ENCODE data around the gene C10orf53.

DNA sequence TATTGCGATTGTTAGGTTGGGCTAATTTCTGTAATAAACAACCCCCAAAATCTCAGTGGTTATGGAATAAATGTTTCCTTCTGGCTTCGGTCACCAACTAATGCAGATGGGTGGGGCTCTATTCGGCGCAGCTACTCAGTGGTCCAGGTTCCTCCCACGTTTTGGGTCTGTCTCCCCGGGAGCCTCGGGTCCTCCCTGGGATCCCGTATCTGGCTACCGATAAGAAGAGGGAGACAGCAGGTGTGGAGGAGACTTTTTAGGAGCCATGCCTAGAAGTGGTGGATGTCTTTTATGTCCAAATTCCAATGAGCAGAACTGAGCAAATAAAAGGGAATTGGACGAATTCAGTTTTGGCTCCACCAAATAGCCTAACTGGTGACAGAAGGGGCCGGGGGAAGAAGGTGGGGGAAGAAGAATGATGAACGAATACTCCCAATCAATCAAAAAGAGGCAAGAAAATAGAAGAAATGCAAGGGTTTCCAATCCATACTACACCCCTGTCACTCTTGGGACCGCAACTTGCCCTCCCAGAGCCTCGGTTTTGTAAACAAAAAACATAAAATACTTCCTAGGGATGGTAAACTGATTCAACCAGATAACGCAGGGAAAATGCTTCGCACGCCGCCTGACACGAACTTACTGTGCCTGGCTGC is 498 bp upstream of the C10orf53 start:
- TF ChIP-seq POLR2A (IDR thresholded peaks at IDR 0.05): no peak
- TF ChIP-seq, protein P1, sequence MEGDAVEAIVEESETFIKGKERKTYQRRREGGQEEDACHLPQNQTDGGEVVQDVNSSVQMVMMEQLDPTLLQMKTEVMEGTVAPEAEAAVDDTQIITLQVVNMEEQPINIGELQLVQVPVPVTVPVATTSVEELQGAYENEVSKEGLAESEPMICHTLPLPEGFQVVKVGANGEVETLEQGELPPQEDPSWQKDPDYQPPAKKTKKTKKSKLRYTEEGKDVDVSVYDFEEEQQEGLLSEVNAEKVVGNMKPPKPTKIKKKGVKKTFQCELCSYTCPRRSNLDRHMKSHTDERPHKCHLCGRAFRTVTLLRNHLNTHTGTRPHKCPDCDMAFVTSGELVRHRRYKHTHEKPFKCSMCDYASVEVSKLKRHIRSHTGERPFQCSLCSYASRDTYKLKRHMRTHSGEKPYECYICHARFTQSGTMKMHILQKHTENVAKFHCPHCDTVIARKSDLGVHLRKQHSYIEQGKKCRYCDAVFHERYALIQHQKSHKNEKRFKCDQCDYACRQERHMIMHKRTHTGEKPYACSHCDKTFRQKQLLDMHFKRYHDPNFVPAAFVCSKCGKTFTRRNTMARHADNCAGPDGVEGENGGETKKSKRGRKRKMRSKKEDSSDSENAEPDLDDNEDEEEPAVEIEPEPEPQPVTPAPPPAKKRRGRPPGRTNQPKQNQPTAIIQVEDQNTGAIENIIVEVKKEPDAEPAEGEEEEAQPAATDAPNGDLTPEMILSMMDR (IDR thresholded peaks at IDR 0.05): no peak

Data from suprapubic skin (tissue), 3 donors.